Progenitor cell of endocrine pancreas (in vitro differentiated cells): ENCODE measurements around the gene OR2V1. TPM values are rescaled to one million over a fixed set of nuclear protein-coding genes. Genes with fewer than 3 reads are reported as not detected.
"Not testable (repeated sequence)": the region's sequence is repeated elsewhere in the genome, so short reads cannot be mapped to it uniquely, and the experiment has no call there.

Experiments used
- DNase-seq: peaks from one replicate; pipeline ENCODE4 v3.0.0; 2021; ENCODE audit warnings: low spot score; ENCODE audit not compliant: unreplicated experiment
- H3K27ac Mint-ChIP-seq: 2 replicates; pipeline ENCODE4 v1.8.0; 2021; ENCODE audit warnings: mild to moderate bottlenecking, moderate library complexity, mixed read lengths
- H3K27me3 Mint-ChIP-seq: 2 replicates; pipeline ENCODE4 v1.8.0; 2021; ENCODE audit warnings: mixed read lengths
- H3K36me3 Mint-ChIP-seq: 2 replicates; pipeline ENCODE4 v1.8.0; 2022; ENCODE audit warnings: mixed read lengths; ENCODE audit not compliant: insufficient read depth
- H3K4me1 Mint-ChIP-seq: 2 replicates; pipeline ENCODE4 v1.8.0; 2021; ENCODE audit warnings: low read depth, mixed read lengths
- H3K4me3 Mint-ChIP-seq: 2 replicates; pipeline ENCODE4 v1.8.0; 2021; ENCODE audit warnings: low read depth, mild to moderate bottlenecking, moderate library complexity, mixed read lengths
- H3K9me3 Mint-ChIP-seq: 2 replicates; pipeline ENCODE4 v1.8.0; 2021; ENCODE audit warnings: low read depth, mixed read lengths
- total RNA-seq: library from RNA; stranded (reverse); gene quantifications from 2 replicates; pipeline ENCODE4 v1.2.1, GENCODE V29; 2021
- TF ChIP-seq, protein P1 (sequence below): fragments of 200-600 bp; sonication (generic); IDR thresholded peaks from one replicate; pipeline ENCODE4 v1.5.0; 2021; ENCODE audit warnings: antibody characterized with exemption, mild to moderate bottlenecking; ENCODE audit not compliant: unreplicated experiment

Gene OR2V1
- total RNA-seq, 1 donor from 2014 or later = not detected

GRCh38 chr5:181161534-181162175, 30.7 kb upstream of the OR2V1 start:
- no peak overlapping the region for H3K4me3 Mint-ChIP-seq
- peaks cover 1% of the 10 kb centered on the region for H3K4me1 Mint-ChIP-seq
- H3K36me3 Mint-ChIP-seq = no peaks in the 10 kb centered on the region
- H3K27ac Mint-ChIP-seq = no peak overlapping the region
- no peak for DNase-seq
- TF ChIP-seq, protein P1, sequence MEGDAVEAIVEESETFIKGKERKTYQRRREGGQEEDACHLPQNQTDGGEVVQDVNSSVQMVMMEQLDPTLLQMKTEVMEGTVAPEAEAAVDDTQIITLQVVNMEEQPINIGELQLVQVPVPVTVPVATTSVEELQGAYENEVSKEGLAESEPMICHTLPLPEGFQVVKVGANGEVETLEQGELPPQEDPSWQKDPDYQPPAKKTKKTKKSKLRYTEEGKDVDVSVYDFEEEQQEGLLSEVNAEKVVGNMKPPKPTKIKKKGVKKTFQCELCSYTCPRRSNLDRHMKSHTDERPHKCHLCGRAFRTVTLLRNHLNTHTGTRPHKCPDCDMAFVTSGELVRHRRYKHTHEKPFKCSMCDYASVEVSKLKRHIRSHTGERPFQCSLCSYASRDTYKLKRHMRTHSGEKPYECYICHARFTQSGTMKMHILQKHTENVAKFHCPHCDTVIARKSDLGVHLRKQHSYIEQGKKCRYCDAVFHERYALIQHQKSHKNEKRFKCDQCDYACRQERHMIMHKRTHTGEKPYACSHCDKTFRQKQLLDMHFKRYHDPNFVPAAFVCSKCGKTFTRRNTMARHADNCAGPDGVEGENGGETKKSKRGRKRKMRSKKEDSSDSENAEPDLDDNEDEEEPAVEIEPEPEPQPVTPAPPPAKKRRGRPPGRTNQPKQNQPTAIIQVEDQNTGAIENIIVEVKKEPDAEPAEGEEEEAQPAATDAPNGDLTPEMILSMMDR = no peak
- peaks cover 69% of the 10 kb centered on the region for H3K27me3 Mint-ChIP-seq
- H3K9me3 Mint-ChIP-seq = no peaks in the 10 kb centered on the region

DNA sequence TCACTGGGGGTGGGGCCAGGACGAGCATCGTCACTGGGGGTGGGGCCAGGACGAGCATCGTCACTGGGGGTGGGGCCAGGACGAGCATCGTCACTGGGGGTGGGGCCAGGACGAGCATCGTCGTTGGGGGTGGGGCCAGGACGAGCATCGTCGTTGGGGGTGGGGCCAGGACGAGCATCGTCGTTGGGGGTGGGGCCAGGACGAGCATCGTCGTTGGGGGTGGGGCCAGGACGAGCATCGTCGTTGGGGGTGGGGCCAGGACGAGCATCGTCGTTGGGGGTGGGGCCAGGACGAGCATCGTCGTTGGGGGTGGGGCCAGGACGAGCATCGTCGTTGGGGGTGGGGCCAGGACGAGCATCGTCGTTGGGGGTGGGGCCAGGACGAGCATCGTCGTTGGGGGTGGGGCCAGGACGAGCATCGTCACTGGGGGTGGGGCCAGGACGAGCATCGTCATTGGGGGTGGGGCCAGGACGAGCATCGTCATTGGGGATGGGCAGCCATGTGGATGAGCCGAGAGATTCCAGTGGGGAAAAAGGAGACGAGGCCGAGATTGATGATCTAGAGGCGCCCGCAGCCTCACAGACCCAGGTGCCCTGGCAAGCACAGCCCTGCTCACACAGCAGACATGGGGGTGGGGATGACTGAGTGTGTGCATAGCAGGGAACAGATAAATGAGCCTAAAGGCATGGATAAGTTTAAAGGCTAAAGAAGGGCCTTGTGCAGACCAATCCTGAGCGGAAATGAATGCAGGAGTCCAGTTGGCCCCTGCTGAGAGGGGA, 30.0 kb upstream of the OR2V1 start:
- not testable (repeated sequence) for H3K9me3 Mint-ChIP-seq, H3K4me1 Mint-ChIP-seq, H3K27ac Mint-ChIP-seq, DNase-seq, H3K36me3 Mint-ChIP-seq, H3K4me3 Mint-ChIP-seq
- peaks cover 69% of the 10 kb centered on the region for H3K27me3 Mint-ChIP-seq

DNA sequence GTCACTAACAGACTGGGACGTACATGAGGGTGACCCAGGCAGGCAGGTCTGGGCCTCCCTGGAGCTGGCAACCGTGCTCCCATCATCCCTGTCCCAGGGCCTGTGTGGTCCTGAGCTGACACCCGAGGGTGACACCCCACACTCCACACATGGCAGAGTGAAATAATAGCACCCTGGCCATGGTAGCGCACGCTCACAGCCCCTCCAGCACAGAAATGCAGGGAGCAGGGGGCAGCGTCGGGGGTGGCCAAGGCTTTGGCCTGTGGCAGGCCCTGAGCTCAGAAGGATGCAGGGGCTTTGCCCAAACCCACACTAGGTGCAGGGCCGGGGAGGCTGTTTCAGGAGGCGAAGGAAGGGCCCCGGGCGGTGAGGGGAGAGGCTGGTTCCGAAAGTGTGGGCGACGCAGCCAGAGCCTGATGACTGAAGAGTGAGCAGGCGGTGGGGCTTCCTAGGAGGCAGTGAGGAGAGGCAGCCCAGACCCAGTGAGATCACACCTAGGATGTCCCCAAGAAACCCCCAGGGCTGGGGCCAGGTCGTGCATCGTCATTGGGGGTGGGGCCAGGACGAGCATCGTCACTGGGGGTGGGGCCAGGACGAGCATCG, 29.3 kb upstream of the OR2V1 start:
- peaks cover 69% of the 10 kb centered on the region for H3K27me3 Mint-ChIP-seq

DNA sequence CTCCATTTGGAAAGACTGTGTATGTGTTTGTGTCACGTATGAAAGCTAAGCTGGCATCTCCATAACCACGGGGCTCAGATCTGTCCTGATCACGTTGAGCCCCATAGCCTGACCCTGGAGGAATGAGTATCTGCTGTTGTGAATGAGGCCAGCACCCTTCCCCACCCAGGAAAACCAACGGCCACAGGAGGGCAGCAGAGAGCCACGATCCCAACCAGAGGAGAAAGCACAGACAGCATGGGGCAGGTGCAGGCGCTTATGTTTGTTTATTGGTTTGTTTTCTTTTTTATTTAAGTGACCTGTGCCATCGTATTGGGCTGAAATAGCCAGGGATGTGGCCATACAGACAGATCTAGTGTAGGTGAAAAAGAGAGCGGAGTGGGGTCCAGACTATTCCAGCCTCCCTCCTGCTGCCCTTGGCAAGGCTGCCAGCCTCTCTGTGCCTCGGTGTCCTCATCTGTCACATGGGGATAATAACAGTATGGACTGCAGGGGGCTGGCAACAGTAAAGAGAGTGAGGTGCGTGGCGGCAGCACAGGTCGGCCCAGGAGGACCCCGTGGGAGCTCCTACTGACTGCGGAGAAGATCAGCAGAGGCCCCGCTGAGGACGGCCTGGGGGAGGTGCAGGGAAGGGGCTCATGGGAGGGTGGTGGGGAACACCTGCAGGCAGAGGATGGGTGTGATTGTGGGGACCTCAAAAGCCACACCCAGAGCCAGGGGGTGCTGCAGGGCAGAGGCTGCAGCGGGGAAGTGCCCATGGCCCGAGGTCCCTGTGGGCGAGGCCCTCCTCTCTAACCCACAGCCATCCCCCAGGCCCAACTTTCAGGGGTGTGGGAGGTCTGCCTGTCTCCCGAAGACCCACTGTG, 28.6 kb upstream of the OR2V1 start:
- peaks cover 2% of the 10 kb centered on the region for H3K9me3 Mint-ChIP-seq
- H3K27me3 Mint-ChIP-seq = peaks cover 68% of the 10 kb centered on the region
- H3K4me1 Mint-ChIP-seq = peaks cover 1% of the 10 kb centered on the region
- H3K4me3 Mint-ChIP-seq = no peak overlapping the region
- H3K36me3 Mint-ChIP-seq = no peaks in the 10 kb centered on the region
- peak; percentile 88 for DNase-seq
- TF ChIP-seq, protein P1 = peak; percentile 95
- peak overlapping the region; percentile 69 for H3K27ac Mint-ChIP-seq

More for the DNA sequence above, 29.3 kb upstream of the OR2V1 start:
- no peak for DNase-seq
- H3K36me3 Mint-ChIP-seq = no peaks in the 10 kb centered on the region
- TF ChIP-seq, protein P1 = no peak
- H3K4me1 Mint-ChIP-seq = peaks cover 1% of the 10 kb centered on the region
- H3K4me3 Mint-ChIP-seq = no peak overlapping the region
- H3K9me3 Mint-ChIP-seq = no peaks in the 10 kb centered on the region
- H3K27ac Mint-ChIP-seq = no peak overlapping the region

DNA sequence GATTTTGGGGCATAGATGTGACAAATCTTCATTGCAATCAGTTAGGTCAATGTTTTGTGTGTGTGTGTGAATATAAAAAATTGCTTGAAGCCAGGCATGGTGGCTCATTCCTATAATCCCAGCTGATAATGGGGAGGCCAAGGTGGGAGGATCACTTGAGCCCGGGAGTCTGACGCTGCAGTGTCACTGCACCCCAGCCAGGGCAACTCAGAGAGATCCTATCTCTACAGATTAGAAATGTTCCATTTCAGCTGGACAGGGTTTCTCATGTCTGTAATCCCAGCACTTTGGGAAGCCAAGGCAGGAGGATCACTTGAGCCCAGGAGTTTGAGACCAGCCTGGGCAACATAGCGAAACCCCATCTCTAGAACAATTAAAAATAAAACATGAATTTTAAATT, 27.9 kb upstream of the OR2V1 start:
- Mint-ChIP-seq H3K4me3 (no peak overlapping the region), H3K9me3 (peaks cover 2% of the 10 kb centered on the region)

More for the DNA sequence above, 27.9 kb upstream of the OR2V1 start:
- H3K27ac Mint-ChIP-seq = no peak overlapping the region
- peaks cover 64% of the 10 kb centered on the region for H3K27me3 Mint-ChIP-seq
- TF ChIP-seq, protein P1 = no peak
- no peak for DNase-seq
- peaks cover 1% of the 10 kb centered on the region for H3K4me1 Mint-ChIP-seq
- H3K36me3 Mint-ChIP-seq = no peaks in the 10 kb centered on the region
